SU-DHL-6 (cell line): ENCODE data around the gene ST3GAL3.

Experiments used
- H2AFZ ChIP-seq: fragments of 200-600 bp; sonication (generic); 2 replicates; pipeline ENCODE4 v1.6.1; 2014; ENCODE audit warnings: low read depth, mild to moderate bottlenecking, moderate library complexity, mixed read lengths, antibody characterized with exemption, low read length; ENCODE audit not compliant: severe bottlenecking
- H3F3A ChIP-seq: fragments of 200-600 bp; shearing (Covaris generic); 2 replicates; pipeline ENCODE4 v1.6.0; 2016; ENCODE audit warnings: antibody characterized with exemption, mild to moderate bottlenecking; ENCODE audit not compliant: insufficient read depth
- H3K27ac ChIP-seq: fragments of 200-600 bp; sonication (generic); 2 replicates; pipeline ENCODE4 v1.5.1; 2016; ENCODE audit warnings: low read depth, mild to moderate bottlenecking, low read length, moderate library complexity, mixed read lengths
- H3K27me3 ChIP-seq: fragments of 200-600 bp; sonication (generic), shearing (Covaris generic); 2 replicates; pipeline ENCODE4 v1.6.0; 2014; ENCODE audit warnings: mild to moderate bottlenecking, low read length
- H3K36me3 ChIP-seq: fragments of 200-600 bp; sonication (generic); 2 replicates; pipeline ENCODE4 v1.6.1; 2014; ENCODE audit warnings: mild to moderate bottlenecking, low read length, mixed read lengths
- H3K4me2 ChIP-seq: fragments of 300-600, 200-600 bp; shearing (Covaris generic), sonication (generic); 2 replicates; pipeline ENCODE4 v1.6.0; 2014; ENCODE audit warnings: low read length, low read depth, mild to moderate bottlenecking; ENCODE audit not compliant: poor library complexity, severe bottlenecking
- H3K4me3 ChIP-seq: fragments of 200-600 bp; sonication (generic); 2 replicates; pipeline ENCODE4 v1.5.1; 2014; ENCODE audit warnings: antibody characterized with exemption, low read length, mild to moderate bottlenecking, mixed read lengths; ENCODE audit not compliant: insufficient read depth, poor library complexity, severe bottlenecking
- H3K79me2 ChIP-seq: fragments of 200-600 bp; sonication (generic); 2 replicates; pipeline ENCODE4 v1.6.1; 2014; ENCODE audit warnings: mild to moderate bottlenecking, low read length, moderate library complexity; ENCODE audit not compliant: insufficient read depth
- H3K9ac ChIP-seq: fragments of 200-600 bp; sonication (generic); 2 replicates; pipeline ENCODE4 v1.7.0; 2014; ENCODE audit warnings: mild to moderate bottlenecking, low read length
- H3K9me2 ChIP-seq: fragments of 200-600 bp; sonication (generic); replicated peaks from 2 replicates; pipeline ENCODE4 v1.6.1; 2014; ENCODE audit warnings: low read length; ENCODE audit not compliant: insufficient read depth
- H3K9me3 ChIP-seq: fragments of 200-600 bp; sonication (generic); 2 replicates; pipeline ENCODE4 v1.6.1; 2014; ENCODE audit warnings: low read length, mixed read lengths; ENCODE audit not compliant: insufficient read depth
- H4K20me1 ChIP-seq: fragments of 200-600 bp; sonication (generic); 2 replicates; pipeline ENCODE4 v1.6.1; 2014; ENCODE audit warnings: low read depth, mild to moderate bottlenecking, antibody characterized with exemption, low read length, moderate library complexity, mixed read lengths
- CTCF ChIP-seq: fragments of 200-600 bp; sonication (generic); IDR thresholded peaks from one replicate; pipeline ENCODE4 v1.5.1; 2017; ENCODE audit warnings: antibody characterized with exemption, mild to moderate bottlenecking, low read length, moderate library complexity; ENCODE audit not compliant: insufficient read depth, poor library complexity, severe bottlenecking
- EZH2phosphoT487 ChIP-seq: fragments of 200-600 bp; sonication (generic), shearing (Covaris generic); conservative IDR thresholded peaks from 2 replicates; pipeline ENCODE4 v1.6.1; 2018; ENCODE audit warnings: mild to moderate bottlenecking, antibody characterized with exemption, low read length, moderate library complexity, mixed read lengths

ST3GAL3 gene

GRCh38 chr1:43979261-43979527 lies 271.9 kb downstream of the ST3GAL3 start:
- H3K27ac ChIP-seq, result peak overlapping the region; percentile 39
- no peaks in the 10 kb centered on the region for H3K9me3 ChIP-seq
- TF ChIP-seq CTCF, result no peak
- no peak for TF ChIP-seq EZH2phosphoT487
- H3K9ac ChIP-seq, result peak overlapping the region; percentile 72
- peaks cover 35% of the 10 kb centered on the region for H3K79me2 ChIP-seq
- H3K27me3 ChIP-seq, result no peaks in the 10 kb centered on the region
- no peaks in the 10 kb centered on the region for H3K36me3 ChIP-seq
- peak overlapping the region; percentile 66 for H3K4me2 ChIP-seq
- H3K4me3 ChIP-seq, result peak overlapping the region; percentile 53
- H4K20me1 ChIP-seq, result no peaks in the 10 kb centered on the region
- peaks cover 30% of the 10 kb centered on the region for H3F3A ChIP-seq
- no peaks in the 10 kb centered on the region for H3K9me2 ChIP-seq
- H2AFZ ChIP-seq, result no peak overlapping the region

- Histone ChIP-seq H3K27ac (peak overlapping the region; percentile 39), H3K9me2 (no peaks in the 10 kb centered on the region), H3K36me3 (no peaks in the 10 kb centered on the region), H3K27me3 (no peaks in the 10 kb centered on the region), H3F3A (peaks cover 28% of the 10 kb centered on the region), H3K4me2 (peak overlapping the region; percentile 66), H4K20me1 (no peaks in the 10 kb centered on the region), H3K4me3 (peak overlapping the region; percentile 53), H3K9ac (peak overlapping the region; percentile 72), H3K9me3 (no peaks in the 10 kb centered on the region), H2AFZ (no peak overlapping the region), H3K79me2 (peaks cover 35% of the 10 kb centered on the region)
- TF ChIP-seq CTCF, result no peak
Observed at GRCh38 chr1:43979528-43980254, 272.4 kb downstream of the ST3GAL3 start.

- no peaks in the 10 kb centered on the region for H3K9me2 ChIP-seq
- H3K79me2 ChIP-seq, result peaks cover 28% of the 10 kb centered on the region
- peak overlapping the region; percentile 39 for H3K27ac ChIP-seq
Observed at GRCh38 chr1:43980255-43981134, 273.2 kb downstream of the ST3GAL3 start.

More at GRCh38 chr1:43980255-43981134, 273.2 kb downstream of the ST3GAL3 start:
- H3K4me2 ChIP-seq, result peak overlapping the region; percentile 66
- H3K4me3 ChIP-seq, result peak overlapping the region; percentile 53
- H3K27me3 ChIP-seq, result no peaks in the 10 kb centered on the region
- H2AFZ ChIP-seq, result no peak overlapping the region
- no peak for TF ChIP-seq EZH2phosphoT487
- TF ChIP-seq CTCF, result no peak
- H3K9me3 ChIP-seq, result no peaks in the 10 kb centered on the region
- peaks cover 26% of the 10 kb centered on the region for H3F3A ChIP-seq
- no peaks in the 10 kb centered on the region for H3K36me3 ChIP-seq
- peak overlapping the region; percentile 72 for H3K9ac ChIP-seq
- H4K20me1 ChIP-seq, result no peaks in the 10 kb centered on the region
